ENCODE data around the gene PROM1. TPM values are rescaled to one million over a fixed set of nuclear protein-coding genes. Genes with fewer than 3 reads are reported as not detected.

Gene PROM1
- total RNA-seq, 1 experiment from 2014 or later = not detected

- no peak for DNase-seq (ENCODE audit: low read depth in 1 of 2, low spot score in 2 of 2)
- Histone ChIP-seq H3K9me3 (replicated peaks) (no peaks in the 10 kb centered on the region), H3K27ac (no peak overlapping the region), H3K27me3 (replicated peaks) (no peaks in the 10 kb centered on the region; the same call in 1 of the 2 replicates), H3K4me3 (no peak overlapping the region), H3K4me1 (replicated peaks) (no peaks in the 10 kb centered on the region), H3K36me3 (no peaks in the 10 kb centered on the region)
Observed at GRCh38 chr4:16021804-16022560, 61.8 kb downstream of the PROM1 start.

GRCh38 chr4:16019649-16020048 lies 64.2 kb downstream of the PROM1 start:
- Histone ChIP-seq H3K36me3 (no peaks in the 10 kb centered on the region), H3K27me3 (replicated peaks) (no peaks in the 10 kb centered on the region), H3K27ac (no peak overlapping the region), H3K9me3 (replicated peaks) (no peaks in the 10 kb centered on the region), H3K4me1 (replicated peaks) (no peaks in the 10 kb centered on the region), H3K4me3 (no peak overlapping the region)
- DNase-seq (ENCODE audit: low read depth in 1 of 2, low spot score in 2 of 2) = no peak

GRCh38 chr4:16018841-16019240 lies 65.0 kb downstream of the PROM1 start:
- no peak overlapping the region for H3K27ac ChIP-seq
- no peak for DNase-seq (ENCODE audit: low read depth in 1 of 2, low spot score in 2 of 2)
- no peaks in the 10 kb centered on the region for H3K27me3 ChIP-seq (replicated peaks)
- H3K9me3 ChIP-seq (replicated peaks) = no peaks in the 10 kb centered on the region
- H3K4me3 ChIP-seq = no peak overlapping the region
- no peaks in the 10 kb centered on the region for H3K4me1 ChIP-seq (replicated peaks)
- H3K36me3 ChIP-seq = no peaks in the 10 kb centered on the region

- DNase-seq (ENCODE audit: low read depth in 1 of 2, low spot score in 2 of 2) = no peak
- Histone ChIP-seq H3K27ac (no peak overlapping the region), H3K9me3 (replicated peaks) (no peaks in the 10 kb centered on the region)
Observed at GRCh38 chr4:16018061-16018676, 65.7 kb downstream of the PROM1 start.

GRCh38 chr4:16016536-16016935 lies 67.3 kb downstream of the PROM1 start:
- DNase-seq (ENCODE audit: low read depth in 1 of 2, low spot score in 2 of 2) = no peak
- H3K36me3 ChIP-seq = no peaks in the 10 kb centered on the region
- no peaks in the 10 kb centered on the region for H3K4me1 ChIP-seq (replicated peaks)

More at GRCh38 chr4:16018061-16018676, 65.7 kb downstream of the PROM1 start:
- Histone ChIP-seq H3K4me3 (no peak overlapping the region), H3K4me1 (replicated peaks) (no peaks in the 10 kb centered on the region), H3K27me3 (replicated peaks) (no peaks in the 10 kb centered on the region), H3K36me3 (no peaks in the 10 kb centered on the region)

GRCh38 chr4:16011173-16011572 lies 72.7 kb downstream of the PROM1 start:
- Histone ChIP-seq H3K27me3 (replicated peaks) (no peaks in the 10 kb centered on the region), H3K4me3 (no peak overlapping the region), H3K9me3 (replicated peaks) (no peaks in the 10 kb centered on the region), H3K4me1 (replicated peaks) (no peaks in the 10 kb centered on the region), H3K27ac (no peak overlapping the region), H3K36me3 (no peaks in the 10 kb centered on the region)
- DNase-seq (ENCODE audit: low read depth in 1 of 2, low spot score in 2 of 2) = no peak

More at GRCh38 chr4:16016536-16016935, 67.3 kb downstream of the PROM1 start:
- H3K4me3 ChIP-seq = no peak overlapping the region
- H3K27me3 ChIP-seq (replicated peaks) = no peaks in the 10 kb centered on the region
- H3K9me3 ChIP-seq (replicated peaks) = no peaks in the 10 kb centered on the region
- no peak overlapping the region for H3K27ac ChIP-seq

GRCh38 chr4:16009153-16009552 lies 74.7 kb downstream of the PROM1 start:
- no peaks in the 10 kb centered on the region for H3K36me3 ChIP-seq
- no peak for DNase-seq (ENCODE audit: low read depth in 1 of 2, low spot score in 2 of 2)
- H3K4me3 ChIP-seq = no peak overlapping the region
- no peaks in the 10 kb centered on the region for H3K9me3 ChIP-seq (replicated peaks)
- no peaks in the 10 kb centered on the region for H3K27me3 ChIP-seq (replicated peaks)
- no peak overlapping the region for H3K27ac ChIP-seq
- no peaks in the 10 kb centered on the region for H3K4me1 ChIP-seq (replicated peaks)

GRCh38 chr4:16007471-16008095 lies 76.2 kb downstream of the PROM1 start:
- H3K4me3 ChIP-seq = no peak overlapping the region
- no peaks in the 10 kb centered on the region for H3K4me1 ChIP-seq (replicated peaks)
- H3K27me3 ChIP-seq (replicated peaks) = no peaks in the 10 kb centered on the region
- no peak overlapping the region for H3K27ac ChIP-seq
- no peaks in the 10 kb centered on the region for H3K9me3 ChIP-seq (replicated peaks)
- DNase-seq (ENCODE audit: low read depth in 1 of 2, low spot score in 2 of 2) = no peak
- H3K36me3 ChIP-seq = no peaks in the 10 kb centered on the region

- no peaks in the 10 kb centered on the region for H3K27me3 ChIP-seq (replicated peaks)
- no peaks in the 10 kb centered on the region for H3K4me1 ChIP-seq (replicated peaks)
- H3K9me3 ChIP-seq (replicated peaks) = no peaks in the 10 kb centered on the region
- no peak overlapping the region for H3K4me3 ChIP-seq
- no peaks in the 10 kb centered on the region for H3K36me3 ChIP-seq
- no peak for DNase-seq (ENCODE audit: low read depth in 1 of 2, low spot score in 2 of 2)
- no peak overlapping the region for H3K27ac ChIP-seq
Observed at GRCh38 chr4:16006771-16007446, 76.9 kb downstream of the PROM1 start.

- H3K9me3 ChIP-seq (replicated peaks) = no peaks in the 10 kb centered on the region
- no peak for DNase-seq (ENCODE audit: low read depth in 1 of 2, low spot score in 2 of 2)
- no peak overlapping the region for H3K27ac ChIP-seq
- H3K4me1 ChIP-seq (replicated peaks) = no peaks in the 10 kb centered on the region
- no peaks in the 10 kb centered on the region for H3K27me3 ChIP-seq (replicated peaks)
- no peak overlapping the region for H3K4me3 ChIP-seq
- no peaks in the 10 kb centered on the region for H3K36me3 ChIP-seq
Observed at GRCh38 chr4:16005676-16006075, 78.1 kb downstream of the PROM1 start.

- peak; percentile 31 to 38 for DNase-seq (ENCODE audit: low read depth in 1 of 2, low spot score in 2 of 2)
- no peaks in the 10 kb centered on the region for H3K9me3 ChIP-seq (replicated peaks)
- H3K4me1 ChIP-seq (replicated peaks) = no peaks in the 10 kb centered on the region
- H3K36me3 ChIP-seq = no peaks in the 10 kb centered on the region
- no peak overlapping the region for H3K4me3 ChIP-seq
- H3K27ac ChIP-seq = no peak overlapping the region
- H3K27me3 ChIP-seq (replicated peaks) = no peaks in the 10 kb centered on the region
Observed at GRCh38 chr4:16001484-16001858, 82.4 kb downstream of the PROM1 start.

GRCh38 chr4:16000708-16001483 lies 82.9 kb downstream of the PROM1 start:
- no peak overlapping the region for H3K4me3 ChIP-seq
- no peak for DNase-seq (ENCODE audit: low read depth in 1 of 2, low spot score in 2 of 2)
- H3K27me3 ChIP-seq (replicated peaks) = no peaks in the 10 kb centered on the region
- no peaks in the 10 kb centered on the region for H3K9me3 ChIP-seq (replicated peaks)
- no peaks in the 10 kb centered on the region for H3K36me3 ChIP-seq
- no peaks in the 10 kb centered on the region for H3K4me1 ChIP-seq (replicated peaks)
- no peak overlapping the region for H3K27ac ChIP-seq

- Histone ChIP-seq H3K27me3 (replicated peaks) (no peaks in the 10 kb centered on the region), H3K27ac (no peak overlapping the region), H3K4me3 (no peak overlapping the region), H3K4me1 (replicated peaks) (no peaks in the 10 kb centered on the region), H3K9me3 (replicated peaks) (no peaks in the 10 kb centered on the region), H3K36me3 (no peaks in the 10 kb centered on the region)
- no peak for DNase-seq (ENCODE audit: low read depth in 1 of 2, low spot score in 2 of 2)
Observed at GRCh38 chr4:15996773-15997172, 87.0 kb downstream of the PROM1 start.
